Astrocyte (in vitro differentiated cells and primary cell): ENCODE measurements around the gene ZSCAN30. TPM values are rescaled to one million over a fixed set of nuclear protein-coding genes. Genes with fewer than 3 reads are reported as not detected.
"Not testable (repeated sequence)": the region's sequence is repeated elsewhere in the genome, so short reads cannot be mapped to it uniquely, and the experiment has no call there.

Source experiments
- DNase-seq: peaks from one replicate; pipeline ENCODE4 v3.0.0-alpha.2; 2010; ENCODE audit warnings: low read depth
- FAIRE-seq: peaks from 2 replicates; lab custom pipeline; 2011; peaks lifted over from hg19 to GRCh38; lab: Jason Lieb, UNC
- H2AFZ ChIP-seq: 2 replicates; pipeline ENCODE4 v1.6.0; 2012; ENCODE audit warnings: low read depth, low read length, inconsistent platforms
- H3K27ac ChIP-seq: 2 replicates; pipeline ENCODE4 v1.5.1; 2011; ENCODE audit warnings: low read depth, low read length, inconsistent platforms
- H3K27me3 ChIP-seq: 2 replicates; pipeline ENCODE4 v1.6.0; 2011; ENCODE audit warnings: low read length, inconsistent platforms; ENCODE audit not compliant: insufficient read depth
- H3K36me3 ChIP-seq: 2 replicates; pipeline ENCODE4 v1.5.1; 2011; ENCODE audit warnings: low read length, inconsistent platforms; ENCODE audit not compliant: insufficient read depth
- H3K4me1 ChIP-seq: 2 replicates; pipeline ENCODE4 v1.5.1; 2011; ENCODE audit warnings: low read length, inconsistent platforms; ENCODE audit not compliant: insufficient read depth
- H3K4me2 ChIP-seq: 2 replicates; pipeline ENCODE4 v1.6.0; 2012; ENCODE audit warnings: low read length, inconsistent platforms
- H3K4me3 ChIP-seq: 2 replicates; pipeline ENCODE4 v1.5.1; 2011; ENCODE audit warnings: low read depth, mild to moderate bottlenecking, low read length, inconsistent platforms; ENCODE audit not compliant: insufficient read depth
- H3K79me2 ChIP-seq: 2 replicates; pipeline ENCODE4 v1.6.0; 2012; ENCODE audit warnings: mild to moderate bottlenecking, low read length, inconsistent platforms; ENCODE audit not compliant: insufficient read depth
- H3K9ac ChIP-seq: 2 replicates; pipeline ENCODE4 v1.6.0; 2012; ENCODE audit warnings: mild to moderate bottlenecking, low read length, inconsistent platforms
- H3K9me3 ChIP-seq: 2 replicates; pipeline ENCODE4 v1.5.1; 2012; ENCODE audit warnings: low read depth, mild to moderate bottlenecking, low read length, inconsistent platforms; ENCODE audit not compliant: insufficient read depth
- H4K20me1 ChIP-seq: 2 replicates; pipeline ENCODE4 v1.6.0; 2012; ENCODE audit warnings: low read length, inconsistent platforms; ENCODE audit not compliant: insufficient read depth
- H3K27ac Mint-ChIP-seq: one replicate; pipeline ENCODE4 v1.8.0; 2021; ENCODE audit warnings: mild to moderate bottlenecking, mixed read lengths; ENCODE audit not compliant: unreplicated experiment
- H3K27me3 Mint-ChIP-seq: one replicate; pipeline ENCODE4 v1.8.0; 2021; ENCODE audit warnings: low read depth, mixed read lengths; ENCODE audit not compliant: unreplicated experiment
- H3K36me3 Mint-ChIP-seq: one replicate; pipeline ENCODE4 v1.8.0; 2021; ENCODE audit warnings: low read depth, mixed read lengths; ENCODE audit not compliant: unreplicated experiment
- H3K4me1 Mint-ChIP-seq: one replicate; pipeline ENCODE4 v1.8.0; 2021; ENCODE audit warnings: low read depth, mixed read lengths; ENCODE audit not compliant: unreplicated experiment
- H3K4me3 Mint-ChIP-seq: one replicate; pipeline ENCODE4 v1.8.0; 2021; ENCODE audit warnings: mild to moderate bottlenecking, moderate library complexity, mixed read lengths; ENCODE audit not compliant: unreplicated experiment
- H3K9me3 Mint-ChIP-seq: one replicate; pipeline ENCODE4 v1.8.0; 2021; ENCODE audit warnings: mild to moderate bottlenecking, mixed read lengths; ENCODE audit not compliant: unreplicated experiment
- EZH2 ChIP-seq: IDR thresholded peaks from 2 replicates; pipeline ENCODE4 v1.6.1; 2012; ENCODE audit warnings: mild to moderate bottlenecking, low read length, inconsistent platforms; ENCODE audit not compliant: insufficient read depth
- total RNA-seq: library from RNA; stranded (reverse); gene quantifications from 2 replicates; pipeline ENCODE4 v1.2.1, GENCODE V29; 2021
- TF ChIP-seq, protein P1 (sequence below): IDR thresholded peaks from 2 replicates; pipeline ENCODE4 v1.5.1; 2011; ENCODE audit warnings: low read depth, mild to moderate bottlenecking, inconsistent platforms, low read length, moderate library complexity; ENCODE audit not compliant: insufficient read depth

Gene ZSCAN30
- total RNA-seq, 1 donor from 2014 or later = 19.0 TPM

DNA sequence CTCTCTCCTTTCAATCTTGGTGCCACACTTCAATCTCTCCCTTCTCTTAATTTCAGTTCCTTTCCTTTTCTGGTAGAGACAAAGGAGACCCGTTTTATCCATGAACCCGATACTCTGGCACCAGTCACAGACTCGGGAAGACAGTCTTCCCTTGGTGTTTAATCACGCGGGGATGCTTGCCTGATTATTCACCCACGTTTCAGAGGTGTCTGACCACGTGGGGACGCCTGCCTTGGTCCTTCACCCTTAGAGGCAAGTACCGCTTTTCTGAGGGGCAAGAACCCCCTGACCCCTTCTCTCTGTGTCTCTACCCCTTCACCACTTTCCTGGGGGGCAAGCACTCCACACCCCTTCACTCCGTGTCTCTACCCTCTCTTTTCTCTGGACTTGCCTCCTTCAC lies 73.4 kb downstream of the ZSCAN30 start:
- not testable (repeated sequence) for H2AFZ ChIP-seq, H3K36me3 Mint-ChIP-seq, FAIRE-seq, H3K36me3 ChIP-seq, H3K9me3 ChIP-seq, H3K4me2 ChIP-seq, H3K9ac ChIP-seq, DNase-seq, H3K27me3 Mint-ChIP-seq, H3K4me3 ChIP-seq, H3K4me3 Mint-ChIP-seq, H3K27me3 ChIP-seq, H3K9me3 Mint-ChIP-seq, H3K27ac ChIP-seq, H3K4me1 ChIP-seq, H3K27ac Mint-ChIP-seq, H3K79me2 ChIP-seq, H4K20me1 ChIP-seq, H3K4me1 Mint-ChIP-seq

DNA sequence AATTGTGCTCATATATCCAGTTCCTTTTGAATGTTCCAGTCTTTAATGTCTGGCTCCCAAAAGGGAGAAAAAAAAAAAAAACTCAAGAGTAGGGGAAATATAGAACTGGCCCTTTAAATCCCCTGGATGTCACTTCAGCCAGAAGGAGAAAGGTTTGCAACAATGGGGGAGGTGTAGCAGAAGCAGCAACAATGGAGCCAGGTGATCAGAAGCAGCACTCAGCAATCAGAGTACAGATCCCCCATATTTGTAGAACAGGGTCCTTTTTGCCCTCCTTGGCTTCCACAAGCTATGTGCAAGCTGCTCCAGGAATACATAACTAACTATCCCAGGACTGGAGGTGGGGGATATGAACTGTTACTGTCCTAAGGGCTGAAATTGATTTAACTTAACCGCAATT lies 75.0 kb downstream of the ZSCAN30 start:
- H3K4me3 Mint-ChIP-seq = no peak overlapping the region
- H3K4me1 Mint-ChIP-seq = no peaks in the 10 kb centered on the region

DNA sequence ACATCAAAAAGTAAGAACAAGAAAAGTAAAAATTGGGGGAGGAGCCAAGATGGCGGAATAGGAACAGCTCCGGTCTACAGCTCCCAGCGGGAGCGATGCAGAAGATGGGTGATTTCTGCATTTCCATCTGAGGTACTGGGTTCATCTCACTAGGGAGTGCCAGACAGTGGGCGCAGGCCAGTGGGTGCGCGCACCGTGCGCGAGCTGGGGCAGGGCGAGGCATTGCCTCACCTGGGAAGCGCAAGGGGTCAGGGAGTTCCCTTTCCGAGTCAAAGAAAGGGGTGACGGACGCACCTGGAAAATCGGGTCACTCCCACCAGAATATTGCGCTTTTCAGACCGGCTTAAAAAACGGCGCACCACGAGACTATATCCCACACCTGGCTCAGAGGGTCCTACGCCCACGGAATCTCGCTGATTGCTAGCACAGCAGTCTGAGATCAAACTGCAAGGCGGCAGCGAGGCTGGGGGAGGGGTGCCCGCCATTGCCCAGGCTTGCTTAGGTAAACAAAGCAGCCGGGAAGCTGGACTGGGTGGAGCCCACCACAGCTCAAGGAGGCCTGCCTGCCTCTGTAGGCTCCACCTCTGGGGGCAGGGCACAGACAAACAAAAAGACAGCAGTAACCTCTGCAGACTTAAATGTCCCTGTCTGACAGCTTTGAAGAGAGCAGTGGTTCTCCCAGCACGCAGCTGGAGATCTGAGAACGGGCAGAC lies 84.1 kb downstream of the ZSCAN30 start:
- not testable (repeated sequence) for H3K4me3 Mint-ChIP-seq, H3K4me2 ChIP-seq, H3K27me3 Mint-ChIP-seq, H3K9ac ChIP-seq, H3K27ac ChIP-seq, H3K79me2 ChIP-seq, H2AFZ ChIP-seq, H3K4me1 ChIP-seq, H3K36me3 ChIP-seq, H3K27ac Mint-ChIP-seq, H3K4me1 Mint-ChIP-seq, H4K20me1 ChIP-seq, FAIRE-seq, H3K27me3 ChIP-seq, H3K9me3 ChIP-seq, H3K4me3 ChIP-seq, DNase-seq, H3K36me3 Mint-ChIP-seq
- peaks cover 12% of the 10 kb centered on the region for H3K9me3 Mint-ChIP-seq

More for the DNA sequence above, 75.0 kb downstream of the ZSCAN30 start:
- H3K79me2 ChIP-seq = no peaks in the 10 kb centered on the region
- Mint-ChIP-seq H3K9me3 (peaks cover 2% of the 10 kb centered on the region), H3K27me3 (peaks cover 4% of the 10 kb centered on the region), H3K27ac (no peak overlapping the region), H3K36me3 (no peaks in the 10 kb centered on the region)
- DNase-seq (no peak), FAIRE-seq (no peak)
- no peaks in the 10 kb centered on the region for H3K36me3 ChIP-seq
- no peak overlapping the region for H3K27ac ChIP-seq
- no peak for TF ChIP-seq EZH2
- TF ChIP-seq, protein P1, sequence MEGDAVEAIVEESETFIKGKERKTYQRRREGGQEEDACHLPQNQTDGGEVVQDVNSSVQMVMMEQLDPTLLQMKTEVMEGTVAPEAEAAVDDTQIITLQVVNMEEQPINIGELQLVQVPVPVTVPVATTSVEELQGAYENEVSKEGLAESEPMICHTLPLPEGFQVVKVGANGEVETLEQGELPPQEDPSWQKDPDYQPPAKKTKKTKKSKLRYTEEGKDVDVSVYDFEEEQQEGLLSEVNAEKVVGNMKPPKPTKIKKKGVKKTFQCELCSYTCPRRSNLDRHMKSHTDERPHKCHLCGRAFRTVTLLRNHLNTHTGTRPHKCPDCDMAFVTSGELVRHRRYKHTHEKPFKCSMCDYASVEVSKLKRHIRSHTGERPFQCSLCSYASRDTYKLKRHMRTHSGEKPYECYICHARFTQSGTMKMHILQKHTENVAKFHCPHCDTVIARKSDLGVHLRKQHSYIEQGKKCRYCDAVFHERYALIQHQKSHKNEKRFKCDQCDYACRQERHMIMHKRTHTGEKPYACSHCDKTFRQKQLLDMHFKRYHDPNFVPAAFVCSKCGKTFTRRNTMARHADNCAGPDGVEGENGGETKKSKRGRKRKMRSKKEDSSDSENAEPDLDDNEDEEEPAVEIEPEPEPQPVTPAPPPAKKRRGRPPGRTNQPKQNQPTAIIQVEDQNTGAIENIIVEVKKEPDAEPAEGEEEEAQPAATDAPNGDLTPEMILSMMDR = no peak
- no peaks in the 10 kb centered on the region for H3K27me3 ChIP-seq
- H3K9ac ChIP-seq = no peak overlapping the region
- no peaks in the 10 kb centered on the region for H3K4me1 ChIP-seq
- no peaks in the 10 kb centered on the region for H4K20me1 ChIP-seq
- H2AFZ ChIP-seq = no peak overlapping the region
- no peak overlapping the region for H3K4me2 ChIP-seq
- H3K4me3 ChIP-seq = no peak overlapping the region
- H3K9me3 ChIP-seq = no peaks in the 10 kb centered on the region
